T-helper 1 cell treated with Interleukin-12 subunit alpha and Interleukin-12 subunit beta and Interleukin-4 antibody, amounts not matched to agents 30 μg/mL and 1 μg/mL, for 36 hours (primary cell): ENCODE results near the gene METTL13.

Experiments used
- H3K27ac Mint-ChIP-seq: one replicate; pipeline ENCODE4 v1.8.0; 2021; ENCODE audit warnings: mild to moderate bottlenecking, mixed read lengths
- H3K27me3 Mint-ChIP-seq: one replicate; pipeline ENCODE4 v1.8.0; 2021; ENCODE audit warnings: low read depth, mixed read lengths
- H3K36me3 Mint-ChIP-seq: one replicate; pipeline ENCODE4 v1.8.0; 2021; ENCODE audit warnings: low read depth, mixed read lengths
- H3K4me1 Mint-ChIP-seq: one replicate; pipeline ENCODE4 v1.8.0; 2021; ENCODE audit warnings: low read depth, mixed read lengths
- H3K4me3 Mint-ChIP-seq: one replicate; pipeline ENCODE4 v1.8.0; 2021; ENCODE audit warnings: mild to moderate bottlenecking, moderate library complexity, mixed read lengths
- H3K9me3 Mint-ChIP-seq: one replicate; pipeline ENCODE4 v1.8.0; 2021; ENCODE audit warnings: mixed read lengths

METTL13 gene

GRCh38 chr1:171803045-171803444, 21.6 kb downstream of the METTL13 start:
- peaks cover 8% of the 10 kb centered on the region for H3K4me1 Mint-ChIP-seq
- peaks cover 5% of the 10 kb centered on the region for H3K36me3 Mint-ChIP-seq

GRCh38 chr1:171803461-171804022, 22.1 kb downstream of the METTL13 start:
- Mint-ChIP-seq H3K27ac (no peak overlapping the region), H3K27me3 (no peaks in the 10 kb centered on the region), H3K4me1 (peaks cover 8% of the 10 kb centered on the region), H3K4me3 (no peak overlapping the region), H3K36me3 (peaks cover 1% of the 10 kb centered on the region), H3K9me3 (no peaks in the 10 kb centered on the region)

More at GRCh38 chr1:171803045-171803444, 21.6 kb downstream of the METTL13 start:
- H3K4me3 Mint-ChIP-seq, result no peak overlapping the region
- H3K9me3 Mint-ChIP-seq, result no peaks in the 10 kb centered on the region
- no peaks in the 10 kb centered on the region for H3K27me3 Mint-ChIP-seq
- H3K27ac Mint-ChIP-seq, result no peak overlapping the region

- Mint-ChIP-seq H3K36me3 (no peaks in the 10 kb centered on the region), H3K9me3 (no peaks in the 10 kb centered on the region), H3K4me1 (peaks cover 8% of the 10 kb centered on the region), H3K4me3 (no peak overlapping the region), H3K27me3 (no peaks in the 10 kb centered on the region), H3K27ac (no peak overlapping the region)
Measured at GRCh38 chr1:171805395-171806115, 24.1 kb downstream of the METTL13 start.

GRCh38 chr1:171807556-171807955, 26.1 kb downstream of the METTL13 start:
- no peaks in the 10 kb centered on the region for H3K27me3 Mint-ChIP-seq
- H3K36me3 Mint-ChIP-seq, result no peaks in the 10 kb centered on the region
- H3K27ac Mint-ChIP-seq, result no peak overlapping the region
- H3K4me3 Mint-ChIP-seq, result no peak overlapping the region
- H3K4me1 Mint-ChIP-seq, result peaks cover 7% of the 10 kb centered on the region
- H3K9me3 Mint-ChIP-seq, result no peaks in the 10 kb centered on the region

GRCh38 chr1:171809834-171810233, 28.4 kb downstream of the METTL13 start:
- no peaks in the 10 kb centered on the region for H3K27me3 Mint-ChIP-seq
- H3K9me3 Mint-ChIP-seq, result no peaks in the 10 kb centered on the region
- no peak overlapping the region for H3K27ac Mint-ChIP-seq
- no peaks in the 10 kb centered on the region for H3K36me3 Mint-ChIP-seq
- no peak overlapping the region for H3K4me3 Mint-ChIP-seq
- peaks cover 10% of the 10 kb centered on the region for H3K4me1 Mint-ChIP-seq

- Mint-ChIP-seq H3K4me3 (no peak overlapping the region), H3K36me3 (no peaks in the 10 kb centered on the region), H3K27ac (no peak overlapping the region), H3K9me3 (no peaks in the 10 kb centered on the region), H3K27me3 (no peaks in the 10 kb centered on the region), H3K4me1 (peaks cover 4% of the 10 kb centered on the region)
Measured at GRCh38 chr1:171811672-171812071, 30.2 kb downstream of the METTL13 start.

GRCh38 chr1:171814692-171815091, 33.2 kb downstream of the METTL13 start:
- no peaks in the 10 kb centered on the region for H3K27me3 Mint-ChIP-seq
- H3K4me1 Mint-ChIP-seq, result peaks cover 18% of the 10 kb centered on the region
- H3K4me3 Mint-ChIP-seq, result no peak overlapping the region
- no peak overlapping the region for H3K27ac Mint-ChIP-seq
- H3K36me3 Mint-ChIP-seq, result no peaks in the 10 kb centered on the region
- no peaks in the 10 kb centered on the region for H3K9me3 Mint-ChIP-seq

- Mint-ChIP-seq H3K27ac (no peak overlapping the region), H3K27me3 (no peaks in the 10 kb centered on the region), H3K4me1 (peaks cover 18% of the 10 kb centered on the region), H3K9me3 (no peaks in the 10 kb centered on the region), H3K36me3 (no peaks in the 10 kb centered on the region), H3K4me3 (no peak overlapping the region)
Measured at GRCh38 chr1:171816300-171816901, 34.9 kb downstream of the METTL13 start.

GRCh38 chr1:171817511-171818265, 36.2 kb downstream of the METTL13 start:
- H3K4me3 Mint-ChIP-seq, result peak overlapping the region; percentile 29
- no peaks in the 10 kb centered on the region for H3K27me3 Mint-ChIP-seq
- H3K9me3 Mint-ChIP-seq, result no peaks in the 10 kb centered on the region
- peaks cover 18% of the 10 kb centered on the region for H3K4me1 Mint-ChIP-seq
- peak overlapping the region; percentile 84 for H3K27ac Mint-ChIP-seq
- no peaks in the 10 kb centered on the region for H3K36me3 Mint-ChIP-seq

- H3K27me3 Mint-ChIP-seq, result no peaks in the 10 kb centered on the region
- H3K27ac Mint-ChIP-seq, result no peak overlapping the region
- no peak overlapping the region for H3K4me3 Mint-ChIP-seq
- H3K9me3 Mint-ChIP-seq, result peaks cover 5% of the 10 kb centered on the region
- peaks cover 3% of the 10 kb centered on the region for H3K36me3 Mint-ChIP-seq
- H3K4me1 Mint-ChIP-seq, result peaks cover 14% of the 10 kb centered on the region
Measured at GRCh38 chr1:171819946-171820345, 38.5 kb downstream of the METTL13 start.

GRCh38 chr1:171826973-171827372, 45.5 kb downstream of the METTL13 start:
- H3K4me1 Mint-ChIP-seq, result no peaks in the 10 kb centered on the region
- H3K36me3 Mint-ChIP-seq, result peaks cover 18% of the 10 kb centered on the region
- no peak overlapping the region for H3K4me3 Mint-ChIP-seq
- H3K9me3 Mint-ChIP-seq, result peaks cover 39% of the 10 kb centered on the region
- no peak overlapping the region for H3K27ac Mint-ChIP-seq
- H3K27me3 Mint-ChIP-seq, result no peaks in the 10 kb centered on the region

GRCh38 chr1:171828794-171829193, 47.3 kb downstream of the METTL13 start:
- Mint-ChIP-seq H3K4me3 (no peak overlapping the region), H3K27me3 (no peaks in the 10 kb centered on the region), H3K27ac (no peak overlapping the region), H3K36me3 (peaks cover 18% of the 10 kb centered on the region), H3K4me1 (no peaks in the 10 kb centered on the region), H3K9me3 (peaks cover 39% of the 10 kb centered on the region)

- Mint-ChIP-seq H3K27ac (no peak overlapping the region), H3K9me3 (peaks cover 6% of the 10 kb centered on the region), H3K27me3 (no peaks in the 10 kb centered on the region), H3K4me3 (no peak overlapping the region), H3K36me3 (peaks cover 2% of the 10 kb centered on the region), H3K4me1 (no peaks in the 10 kb centered on the region)
Measured at GRCh38 chr1:171833091-171833825, 51.8 kb downstream of the METTL13 start.

GRCh38 chr1:171834821-171835220, 53.4 kb downstream of the METTL13 start:
- Mint-ChIP-seq H3K27ac (no peak overlapping the region), H3K4me1 (no peaks in the 10 kb centered on the region), H3K27me3 (no peaks in the 10 kb centered on the region), H3K4me3 (no peak overlapping the region), H3K9me3 (no peaks in the 10 kb centered on the region), H3K36me3 (no peaks in the 10 kb centered on the region)
